Body of pancreas (tissue), 4 donors: Measurements from ENCODE around the gene C11orf54.

ENCODE experiments used
- CTCF ChIP-seq, 7 experiments: fragments of 450-650 bp in 4 of 7; fragments of 200-600 bp in 3 of 7; sonication (generic) in 3 of 7; IDR thresholded peaks; one replicate each; pipeline ENCODE4 v1.5.1; 2016 to 2019; ENCODE audit warnings: antibody characterized with exemption in 7 of 7
- POLR2A ChIP-seq, 3 donors: fragments of 450-650 bp; IDR thresholded peaks; one replicate each; pipeline ENCODE4 v1.6.1; 2016; ENCODE audit warnings: antibody characterized with exemption in 3 of 3, mild to moderate bottlenecking in 2 of 3

- no peak for TF ChIP-seq CTCF (IDR thresholded peaks at IDR 0.05)
- TF ChIP-seq POLR2A (IDR thresholded peaks at IDR 0.05) = no peak
Measured at GRCh38 chr11:93751001-93751400, 9.5 kb downstream of the C11orf54 start.
